DOHH2 (cell line): ENCODE results near the gene NR5A2.

Experiments used
- H3F3A ChIP-seq: fragments of 200-600 bp; sonication (generic), shearing (Covaris generic); 2 replicates; pipeline ENCODE4 v1.6.0; 2016; ENCODE audit warnings: antibody characterized with exemption, mild to moderate bottlenecking; ENCODE audit not compliant: control insufficient read depth, insufficient read depth
- H3K27ac ChIP-seq: fragments of 200-600 bp; sonication (generic); 2 replicates; pipeline ENCODE4 v1.5.1; 2014; ENCODE audit warnings: low read depth, mild to moderate bottlenecking, low read length, moderate library complexity
- H3K27me3 ChIP-seq: fragments of 200-600 bp; sonication (generic); 2 replicates; pipeline ENCODE4 v1.6.1; 2014; ENCODE audit warnings: mild to moderate bottlenecking, low read length, mixed read lengths; ENCODE audit not compliant: control insufficient read depth
- H3K36me3 ChIP-seq: fragments of 200-600 bp; sonication (generic); 2 replicates; pipeline ENCODE4 v1.6.1; 2014; ENCODE audit warnings: mild to moderate bottlenecking, low read length, moderate library complexity, mixed read lengths; ENCODE audit not compliant: control insufficient read depth
- H3K4me1 ChIP-seq: fragments of 200-600 bp; sonication (generic); 2 replicates; pipeline ENCODE4 v1.6.1; 2014; ENCODE audit warnings: mild to moderate bottlenecking, low read length, mixed read lengths; ENCODE audit not compliant: control insufficient read depth
- H3K4me2 ChIP-seq: fragments of 200-600 bp; sonication (generic); 2 replicates; pipeline ENCODE4 v1.6.0; 2014; ENCODE audit warnings: mild to moderate bottlenecking, low read length, moderate library complexity
- H3K4me3 ChIP-seq: fragments of 200-600 bp; sonication (generic); 2 replicates; pipeline ENCODE4 v1.5.1; 2014; ENCODE audit warnings: mild to moderate bottlenecking, low read length, mixed read lengths
- H3K79me2 ChIP-seq: fragments of 200-600 bp; sonication (generic); 2 replicates; pipeline ENCODE4 v1.6.1; 2014; ENCODE audit warnings: mild to moderate bottlenecking, low read length, mixed read lengths; ENCODE audit not compliant: control insufficient read depth
- H3K9me2 ChIP-seq: fragments of 200-600 bp; sonication (generic); replicated peaks from 2 replicates; pipeline ENCODE4 v1.6.1; 2014; ENCODE audit warnings: mild to moderate bottlenecking, low read length, mixed read lengths; ENCODE audit not compliant: control insufficient read depth
- H3K9me3 ChIP-seq: fragments of 200-600 bp; sonication (generic); 2 replicates; pipeline ENCODE4 v1.6.1; 2014; ENCODE audit warnings: antibody characterized with exemption, low read length, mixed read lengths; ENCODE audit not compliant: control insufficient read depth, insufficient read depth
- H4K20me1 ChIP-seq: fragments of 200-600 bp; sonication (generic); 2 replicates; pipeline ENCODE4 v1.6.0; 2014; ENCODE audit warnings: low read depth, mild to moderate bottlenecking, antibody characterized with exemption, low read length, moderate library complexity; ENCODE audit not compliant: control insufficient read depth, insufficient read depth
- CTCF ChIP-seq: fragments of 200-600 bp; sonication (generic); IDR thresholded peaks from one replicate; pipeline ENCODE4 v1.5.1; 2014; ENCODE audit warnings: antibody characterized with exemption, mild to moderate bottlenecking, low read depth, low read length; ENCODE audit not compliant: poor library complexity, severe bottlenecking
- EZH2phosphoT487 ChIP-seq: fragments of 200-600 bp; sonication (generic); IDR thresholded peaks from 2 replicates; pipeline ENCODE4 v1.6.1; 2017; ENCODE audit warnings: borderline replicate concordance, mild to moderate bottlenecking, antibody characterized with exemption, low read length, moderate library complexity, mixed read lengths

NR5A2 gene

DNA sequence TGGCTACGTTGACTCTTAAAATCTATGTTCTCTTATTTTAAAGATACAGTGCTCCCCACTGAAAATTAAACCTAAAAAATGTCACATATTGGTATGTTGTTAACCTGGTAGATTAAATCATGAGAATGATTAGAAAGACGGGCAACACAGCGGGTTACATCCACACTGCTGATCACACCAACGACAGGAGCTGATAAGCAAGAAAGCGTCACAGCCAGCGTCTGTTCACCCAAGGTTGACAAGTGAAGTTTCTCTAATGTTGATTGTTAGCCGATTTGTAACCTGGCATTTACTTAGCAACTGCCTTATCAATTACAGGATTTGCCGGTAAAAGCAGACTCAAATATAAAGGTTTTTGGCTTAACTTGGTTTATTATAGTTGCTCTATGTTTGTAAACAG is 149.3 kb downstream of the NR5A2 start:
- Histone ChIP-seq H3F3A (no peaks in the 10 kb centered on the region), H3K4me1 (peaks cover 2% of the 10 kb centered on the region), H3K79me2 (no peaks in the 10 kb centered on the region), H3K36me3 (no peaks in the 10 kb centered on the region), H3K27me3 (no peaks in the 10 kb centered on the region), H3K4me2 (no peak overlapping the region), H3K9me3 (no peaks in the 10 kb centered on the region), H3K27ac (no peak overlapping the region), H3K4me3 (no peak overlapping the region), H4K20me1 (no peaks in the 10 kb centered on the region), H3K9me2 (no peaks in the 10 kb centered on the region)
- TF ChIP-seq EZH2phosphoT487 = no peak
- TF ChIP-seq CTCF = no peak

DNA sequence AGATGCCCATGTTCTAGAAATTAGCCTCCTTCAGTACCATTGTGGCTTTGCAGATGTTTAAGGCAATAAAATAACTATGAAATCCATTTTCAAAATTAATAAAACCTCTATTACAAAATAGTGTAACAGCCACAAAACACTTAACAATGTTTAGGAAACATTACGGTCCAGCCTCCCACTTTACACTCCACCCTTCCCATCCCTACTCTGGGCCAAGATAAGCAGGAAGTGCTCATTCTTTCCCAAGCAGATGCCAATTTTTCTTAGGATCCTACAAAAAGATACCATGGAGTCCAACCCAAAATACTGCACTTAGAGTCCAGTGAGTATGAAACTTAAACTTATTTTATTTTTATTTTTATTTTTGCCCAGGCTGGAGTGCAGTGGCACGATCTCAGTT is 150.8 kb downstream of the NR5A2 start:
- no peak overlapping the region for H3K4me3 ChIP-seq
- H4K20me1 ChIP-seq = no peaks in the 10 kb centered on the region
- H3K79me2 ChIP-seq = no peaks in the 10 kb centered on the region
- H3K9me2 ChIP-seq = no peaks in the 10 kb centered on the region
- H3K27ac ChIP-seq = no peak overlapping the region
- no peaks in the 10 kb centered on the region for H3K9me3 ChIP-seq
- H3K36me3 ChIP-seq = no peaks in the 10 kb centered on the region
- no peaks in the 10 kb centered on the region for H3F3A ChIP-seq
- H3K4me1 ChIP-seq = no peaks in the 10 kb centered on the region
- no peak overlapping the region for H3K4me2 ChIP-seq
- peaks cover 2% of the 10 kb centered on the region; the same call in 1 of the 2 replicates for H3K27me3 ChIP-seq
- no peak for TF ChIP-seq CTCF
- TF ChIP-seq EZH2phosphoT487 = no peak

DNA sequence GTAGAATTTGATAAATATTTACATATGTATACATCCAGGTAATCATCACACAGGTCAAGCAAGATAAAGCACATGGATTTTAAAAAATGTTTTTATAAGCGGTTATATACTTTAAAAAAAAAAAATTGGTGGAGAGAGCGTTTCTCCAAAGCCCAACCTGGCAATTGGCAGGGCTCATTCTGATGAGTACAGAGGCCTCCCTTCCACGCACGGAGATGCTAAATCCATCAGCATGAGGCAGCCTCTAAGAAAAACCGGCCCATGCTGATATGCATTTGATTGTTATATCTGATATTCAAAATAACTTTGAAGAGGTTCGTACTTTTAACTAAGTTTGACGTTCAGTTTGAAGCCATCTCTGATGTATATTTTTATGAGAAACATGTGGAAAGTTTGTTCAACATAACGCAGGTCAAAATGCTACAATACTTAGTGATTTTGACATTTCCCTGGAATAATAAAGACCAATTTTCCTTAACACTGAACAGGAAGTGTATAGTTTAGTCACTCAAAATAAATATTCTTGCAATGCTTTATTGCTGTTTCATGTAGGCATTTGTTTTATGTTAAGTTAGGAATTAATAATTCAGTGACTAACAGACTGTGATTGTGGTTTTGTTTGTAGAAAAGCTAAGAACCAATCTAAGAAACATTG is 151.7 kb downstream of the NR5A2 start:
- Histone ChIP-seq H3K4me2 (no peak overlapping the region), H3K27ac (no peak overlapping the region)
- TF ChIP-seq EZH2phosphoT487 (no peak), CTCF (no peak)

More for the DNA sequence above, 151.7 kb downstream of the NR5A2 start:
- no peaks in the 10 kb centered on the region for H3K36me3 ChIP-seq
- H3K27me3 ChIP-seq = peaks cover 2% of the 10 kb centered on the region; the same call in 1 of the 2 replicates
- H3F3A ChIP-seq = no peaks in the 10 kb centered on the region
- no peak overlapping the region for H3K4me3 ChIP-seq
- peaks cover 3% of the 10 kb centered on the region; the same call in 1 of the 2 replicates for H3K4me1 ChIP-seq
- no peaks in the 10 kb centered on the region for H3K9me2 ChIP-seq
- no peaks in the 10 kb centered on the region for H3K79me2 ChIP-seq
- H3K9me3 ChIP-seq = no peaks in the 10 kb centered on the region
- no peaks in the 10 kb centered on the region for H4K20me1 ChIP-seq
